GM18520 (cell line): ENCODE results near the gene DGCR6L.
"Not testable (repeated sequence)": the region's sequence is repeated elsewhere in the genome, so short reads cannot be mapped to it uniquely, and the experiment has no call there.

Source experiments
- ATAC-seq: cut with Tn5 transposase; IDR thresholded peaks from one replicate; pipeline ENCODE4 v1.9.1; 2021; ENCODE audit not compliant: unreplicated experiment

Gene DGCR6L

DNA sequence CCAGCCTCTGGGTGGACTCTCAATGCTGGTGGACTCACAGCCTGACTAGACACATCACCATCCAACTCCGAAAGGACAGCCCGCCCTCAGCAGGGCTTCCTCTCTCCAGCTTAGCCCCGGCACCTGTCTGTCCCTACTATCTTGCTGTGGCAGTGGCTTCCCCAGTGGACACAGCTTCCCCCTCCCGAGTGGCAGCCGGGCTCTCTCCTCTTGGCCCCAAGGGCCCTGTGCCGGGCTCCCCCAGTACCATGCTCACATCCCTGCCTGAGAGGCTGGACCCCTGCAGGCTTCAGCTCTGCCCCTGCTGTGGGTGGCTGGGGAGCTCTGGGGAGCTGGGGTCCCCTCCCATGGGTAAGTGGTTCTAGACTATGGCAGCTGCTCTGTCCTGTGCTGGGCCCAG lies 9.1 kb downstream of the DGCR6L start:
- ATAC-seq: not testable (repeated sequence)

DNA sequence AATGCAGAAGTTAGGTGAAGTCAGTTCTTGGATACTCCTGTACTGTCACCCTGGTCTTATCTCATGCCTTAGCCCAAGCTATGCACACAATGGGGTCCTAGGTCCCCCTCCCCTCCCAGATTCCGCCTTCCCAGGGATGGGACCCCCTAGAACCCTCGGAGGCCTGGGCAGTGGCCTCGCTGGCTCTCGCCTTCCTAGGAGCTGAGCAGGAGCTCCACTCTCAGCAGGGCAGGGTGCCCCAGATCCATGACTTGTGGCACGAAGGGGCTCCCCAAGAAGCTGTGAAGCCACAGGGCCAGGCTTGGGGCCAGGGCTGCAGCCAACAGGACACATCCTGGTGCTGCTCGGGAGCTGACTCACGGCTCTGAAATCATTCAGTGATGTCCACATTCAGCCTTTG lies 9.7 kb downstream of the DGCR6L start:
- not testable (repeated sequence) for ATAC-seq

DNA sequence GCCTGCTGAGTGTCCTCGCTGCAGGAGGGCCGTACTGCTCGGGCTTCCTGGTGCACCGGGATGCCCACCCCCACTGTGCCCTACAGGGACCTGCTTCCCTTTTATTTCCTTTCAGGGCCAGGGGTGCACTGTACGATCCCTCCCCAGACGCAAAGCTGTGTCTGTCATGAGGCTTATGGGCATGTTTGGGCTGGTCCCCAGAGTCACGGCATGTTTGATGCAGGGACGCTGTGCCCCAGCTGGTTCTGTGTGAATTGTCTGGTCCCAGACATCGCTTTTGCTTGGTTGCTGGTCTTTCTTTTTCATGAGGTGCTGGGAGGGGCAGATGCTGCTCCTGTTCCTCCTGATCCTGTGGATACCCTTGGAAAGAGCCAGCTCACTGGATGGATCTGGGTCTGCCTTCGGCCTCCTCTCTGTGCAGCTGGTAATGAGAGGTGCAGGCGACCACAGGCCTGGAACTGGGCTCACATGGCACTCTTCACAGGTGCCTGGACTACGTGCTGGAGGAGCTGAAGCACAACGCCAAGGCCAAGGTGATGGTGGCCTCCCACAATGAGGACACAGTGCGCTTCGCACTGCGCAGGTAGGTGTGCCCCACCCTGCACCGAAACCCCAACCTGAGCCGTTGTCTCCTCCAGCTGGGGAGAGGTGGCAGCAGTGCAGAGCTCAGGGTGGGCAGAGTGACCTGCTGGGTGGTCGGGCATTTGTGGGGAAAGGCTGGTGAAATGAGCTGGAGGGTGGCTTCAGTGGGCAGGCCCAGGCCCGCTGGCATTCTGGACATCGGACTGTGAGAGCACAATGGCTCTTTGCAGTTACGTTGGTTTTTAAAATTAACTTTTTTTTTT lies 10.8 kb downstream of the DGCR6L start:
- ATAC-seq: not testable (repeated sequence)

DNA sequence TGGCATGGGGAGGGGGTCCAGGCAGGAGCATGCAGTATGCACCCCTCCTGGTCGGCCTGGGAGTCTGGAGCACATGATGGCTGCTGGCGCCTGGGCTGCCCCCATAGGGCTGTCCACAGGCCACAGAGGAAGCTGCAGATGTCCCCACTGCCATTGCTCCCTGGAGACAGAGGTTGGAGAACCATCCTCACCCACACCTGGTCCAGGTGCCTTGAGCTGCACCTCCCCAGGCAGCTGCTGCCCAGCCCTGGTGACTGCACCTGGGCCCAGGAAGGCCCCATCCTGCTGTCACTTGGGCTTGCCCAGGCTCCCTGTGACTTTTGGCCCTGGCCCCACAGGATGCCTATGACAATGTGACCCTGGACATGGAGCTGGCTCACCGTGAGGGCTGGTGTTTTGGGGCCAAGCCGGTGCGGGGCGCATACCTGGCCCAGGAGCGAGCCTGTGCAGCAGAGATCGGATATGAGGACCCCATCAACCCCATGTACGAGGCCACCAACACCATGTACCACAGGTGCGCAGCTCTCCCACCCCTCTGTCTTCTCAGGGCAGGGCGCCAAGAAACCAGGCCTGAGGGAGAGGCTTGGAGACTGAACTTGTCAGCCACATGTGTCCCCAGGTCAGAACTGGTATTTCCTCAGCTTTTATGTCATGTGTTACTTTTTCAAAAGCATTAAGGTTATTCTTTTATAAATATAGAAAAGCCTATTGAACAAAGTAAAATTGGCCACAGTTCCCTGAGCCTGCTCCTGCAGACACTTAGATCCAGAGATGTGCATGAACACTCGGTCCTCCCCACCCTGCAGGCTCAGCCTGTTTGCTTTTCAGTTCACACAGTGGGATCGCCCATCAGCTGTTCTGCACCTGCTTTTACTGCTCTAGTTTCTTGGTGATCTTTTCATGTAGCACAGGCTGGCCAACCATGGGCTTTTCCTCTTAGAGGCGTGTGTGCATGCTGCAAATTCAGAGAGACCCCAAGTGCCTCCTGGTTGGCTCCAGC lies 12.1 kb downstream of the DGCR6L start:
- ATAC-seq: not testable (repeated sequence)

DNA sequence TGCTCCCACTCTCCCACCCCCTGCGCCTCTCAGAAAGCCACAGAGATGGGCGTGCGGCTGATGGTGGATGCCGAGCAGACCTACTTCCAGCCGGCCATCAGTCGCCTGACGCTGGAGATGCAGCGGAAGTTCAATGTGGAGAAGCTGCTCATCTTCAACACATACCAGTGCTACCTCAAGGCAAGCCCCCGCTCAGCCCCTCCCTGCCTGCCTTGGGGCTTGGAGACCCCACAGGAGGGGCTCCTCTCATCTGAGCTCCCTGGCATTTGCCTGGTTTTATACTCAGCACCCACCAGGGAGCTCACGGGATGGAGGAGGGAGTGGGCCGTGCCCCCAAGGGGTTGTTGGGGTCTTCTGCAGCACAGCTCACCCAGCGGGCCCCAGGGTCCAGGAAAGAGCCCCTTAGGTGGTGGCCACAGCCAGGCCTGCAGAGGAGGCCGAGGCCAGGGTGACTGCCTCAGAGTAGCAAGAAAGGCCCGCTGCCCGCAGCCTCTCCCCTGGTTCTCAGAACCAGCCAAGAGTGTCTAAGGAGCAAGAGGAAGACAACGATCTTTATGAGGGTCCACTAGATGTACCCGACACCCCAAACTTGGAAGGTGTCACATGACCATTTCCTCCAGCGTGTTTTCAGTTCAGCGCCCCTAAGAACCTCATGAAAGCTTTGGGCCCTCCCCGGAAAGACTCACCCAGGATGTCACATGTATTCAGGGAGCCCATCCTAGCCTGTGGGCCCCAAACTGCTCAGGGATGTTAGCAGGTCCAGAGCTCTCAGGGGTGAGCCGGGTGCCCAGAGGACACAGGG lies 13.0 kb downstream of the DGCR6L start:
- ATAC-seq: not testable (repeated sequence)

DNA sequence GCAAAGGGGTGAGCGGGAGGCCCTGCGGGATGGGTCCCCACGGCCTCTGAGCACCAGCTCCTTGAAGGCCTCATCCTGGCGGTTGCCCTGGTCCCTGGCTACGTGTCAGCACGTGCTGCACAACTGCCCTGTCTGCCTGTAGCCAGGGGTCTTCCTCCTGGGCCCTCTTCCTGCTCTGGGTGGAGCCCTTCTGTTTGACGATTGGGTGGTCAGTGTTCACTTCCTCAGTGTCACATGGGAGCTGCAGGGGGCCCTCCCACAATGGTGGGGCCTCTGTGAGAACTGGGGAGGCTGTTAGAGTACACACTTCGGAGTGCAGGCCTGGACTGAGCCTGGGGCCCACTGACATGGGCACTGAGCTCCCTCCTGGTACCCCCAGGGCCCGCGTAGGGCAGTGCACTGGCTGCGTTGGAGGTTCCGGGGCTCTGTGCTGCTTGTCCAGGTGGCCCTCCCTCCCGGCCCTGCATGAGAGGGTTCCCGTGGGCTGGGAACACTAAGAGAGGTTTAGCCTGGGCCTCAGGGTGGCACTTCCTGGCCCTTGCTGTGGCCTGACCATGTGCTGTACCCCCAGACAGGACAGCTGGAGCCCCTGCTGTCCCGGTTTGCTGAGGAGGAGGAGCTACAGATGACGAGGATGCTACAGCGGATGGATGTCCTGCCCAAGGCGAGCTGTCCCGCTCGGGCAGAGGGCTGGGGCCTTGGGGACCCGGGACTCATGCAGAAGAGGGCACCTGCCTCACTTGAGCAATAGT lies 13.8 kb downstream of the DGCR6L start:
- no peak for ATAC-seq

DNA sequence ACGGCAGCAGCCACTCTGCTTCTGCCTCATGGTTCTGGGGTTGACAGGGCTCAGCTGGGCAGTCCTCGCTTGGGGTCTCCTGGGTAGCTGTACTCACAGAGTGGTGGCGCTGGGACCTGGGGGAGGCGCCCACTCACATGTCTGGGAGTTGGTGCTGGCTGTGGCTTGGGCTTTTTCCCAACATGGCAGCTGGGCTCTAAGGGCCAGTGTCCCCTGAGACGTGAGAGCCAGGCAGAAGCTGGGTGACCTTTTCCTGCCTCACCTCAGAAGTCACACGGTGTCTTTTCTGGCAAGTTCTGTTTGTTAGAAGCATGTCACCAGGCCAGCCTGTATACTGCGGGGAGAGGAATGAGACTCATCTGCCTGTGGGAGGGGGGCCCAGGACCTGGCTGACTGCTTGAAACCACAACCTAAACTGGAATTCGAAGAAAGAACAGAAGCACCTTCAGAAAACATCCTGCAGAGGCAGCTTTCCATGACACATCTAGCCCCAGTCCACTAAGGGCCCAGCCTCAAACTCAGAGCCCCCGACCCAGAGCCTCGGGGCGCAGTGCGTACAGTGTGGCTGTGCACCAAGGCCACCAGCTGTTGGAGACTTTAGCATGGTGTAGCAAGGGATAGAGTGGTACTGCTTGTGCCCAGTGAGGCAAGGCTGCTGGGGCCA lies 14.5 kb downstream of the DGCR6L start:
- not testable (repeated sequence) for ATAC-seq

DNA sequence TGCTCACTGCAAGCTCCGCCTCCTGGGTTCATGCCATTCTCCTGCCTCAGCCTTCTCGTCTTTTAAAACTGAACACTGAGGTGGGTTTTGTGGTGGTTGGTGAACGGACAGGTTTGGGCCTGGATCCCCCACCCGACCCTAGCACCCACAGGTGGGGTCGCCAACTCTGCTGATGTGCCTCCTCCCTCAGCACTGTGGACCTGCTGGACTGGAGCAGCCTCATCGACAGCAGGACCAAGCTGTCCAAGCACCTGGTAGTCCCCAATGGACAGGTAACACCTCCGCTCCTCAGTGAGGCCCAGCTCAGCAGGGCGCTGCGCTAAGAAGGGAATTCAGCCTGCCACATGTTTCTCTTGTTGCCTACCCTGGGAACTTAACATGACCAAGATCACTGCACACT lies 15.2 kb downstream of the DGCR6L start:
- ATAC-seq: no peak

DNA sequence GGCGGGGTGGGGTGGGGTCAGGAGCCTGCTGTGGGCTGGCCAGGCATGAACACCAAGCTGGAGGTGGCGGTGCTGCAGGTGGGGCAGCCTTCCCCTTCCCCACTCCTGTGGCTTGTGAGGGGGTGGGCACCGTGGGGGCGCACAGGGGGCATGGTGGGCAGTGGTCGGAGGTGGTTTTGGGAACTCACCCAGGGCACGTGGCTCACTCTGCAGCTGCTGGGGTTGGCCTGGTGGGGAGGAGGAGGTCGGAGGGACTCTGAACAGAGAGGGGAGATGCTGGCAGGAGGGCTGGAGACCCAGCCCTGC lies 16.7 kb downstream of the DGCR6L start:
- ATAC-seq: not testable (repeated sequence)

DNA sequence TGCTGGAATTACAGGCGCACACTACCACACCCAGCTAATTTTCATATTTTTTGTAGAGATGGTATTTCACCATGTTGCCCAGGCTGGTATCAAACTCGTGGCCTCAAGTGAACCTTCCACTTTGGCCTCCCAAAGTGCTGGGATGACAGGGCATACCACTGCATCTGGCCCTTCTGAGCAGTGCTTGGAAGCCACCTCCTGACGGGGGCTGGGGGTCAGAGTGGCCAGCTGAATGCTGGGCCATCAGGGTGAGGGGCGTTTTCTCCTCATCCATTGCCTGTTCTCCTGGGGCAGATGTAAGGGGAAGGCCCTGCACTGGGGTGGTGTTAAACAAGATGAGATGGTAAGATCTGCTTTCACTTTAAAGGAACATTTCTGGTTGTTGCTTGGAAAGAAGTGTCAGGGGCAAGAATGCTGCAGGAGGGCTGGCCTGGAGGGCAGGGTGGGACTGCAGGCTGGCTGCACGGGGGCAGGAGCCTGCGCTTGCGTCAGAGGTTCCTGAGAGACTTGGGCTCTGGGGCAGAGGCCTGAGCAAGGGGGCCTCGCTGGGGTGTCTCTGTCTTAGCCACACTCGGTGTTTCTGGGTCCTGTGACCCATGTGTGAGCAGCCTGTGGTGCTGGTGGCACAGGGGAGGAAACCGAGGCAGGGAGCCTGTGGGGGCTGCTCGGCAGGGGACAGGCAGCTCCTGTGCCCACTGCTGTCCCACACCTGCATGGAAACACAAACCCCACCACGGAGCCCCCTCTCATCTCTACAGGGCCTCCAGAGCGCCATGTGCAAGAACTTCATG lies 17.2 kb downstream of the DGCR6L start:
- no peak for ATAC-seq

DNA sequence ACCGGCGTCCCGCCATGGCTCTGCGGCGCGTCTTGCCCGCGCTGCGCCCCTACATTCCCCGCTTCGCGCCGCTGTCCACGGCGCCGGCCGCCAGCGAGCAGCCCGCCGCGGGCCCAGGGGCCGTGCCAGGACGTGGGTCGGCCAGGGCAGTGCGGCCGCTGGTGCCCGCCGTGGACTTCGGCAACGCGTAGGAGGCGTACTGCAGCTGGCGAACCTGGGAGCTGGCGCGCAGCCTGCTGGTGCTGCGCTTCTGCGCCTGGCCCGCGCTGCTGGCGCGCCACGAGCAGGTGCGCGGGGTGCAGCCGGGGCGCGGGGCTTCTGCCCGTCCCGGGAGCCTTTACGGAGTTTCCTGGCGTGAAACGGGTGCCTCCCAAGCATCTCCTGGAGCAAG lies 20.1 kb downstream of the DGCR6L start:
- no peak for ATAC-seq

DNA sequence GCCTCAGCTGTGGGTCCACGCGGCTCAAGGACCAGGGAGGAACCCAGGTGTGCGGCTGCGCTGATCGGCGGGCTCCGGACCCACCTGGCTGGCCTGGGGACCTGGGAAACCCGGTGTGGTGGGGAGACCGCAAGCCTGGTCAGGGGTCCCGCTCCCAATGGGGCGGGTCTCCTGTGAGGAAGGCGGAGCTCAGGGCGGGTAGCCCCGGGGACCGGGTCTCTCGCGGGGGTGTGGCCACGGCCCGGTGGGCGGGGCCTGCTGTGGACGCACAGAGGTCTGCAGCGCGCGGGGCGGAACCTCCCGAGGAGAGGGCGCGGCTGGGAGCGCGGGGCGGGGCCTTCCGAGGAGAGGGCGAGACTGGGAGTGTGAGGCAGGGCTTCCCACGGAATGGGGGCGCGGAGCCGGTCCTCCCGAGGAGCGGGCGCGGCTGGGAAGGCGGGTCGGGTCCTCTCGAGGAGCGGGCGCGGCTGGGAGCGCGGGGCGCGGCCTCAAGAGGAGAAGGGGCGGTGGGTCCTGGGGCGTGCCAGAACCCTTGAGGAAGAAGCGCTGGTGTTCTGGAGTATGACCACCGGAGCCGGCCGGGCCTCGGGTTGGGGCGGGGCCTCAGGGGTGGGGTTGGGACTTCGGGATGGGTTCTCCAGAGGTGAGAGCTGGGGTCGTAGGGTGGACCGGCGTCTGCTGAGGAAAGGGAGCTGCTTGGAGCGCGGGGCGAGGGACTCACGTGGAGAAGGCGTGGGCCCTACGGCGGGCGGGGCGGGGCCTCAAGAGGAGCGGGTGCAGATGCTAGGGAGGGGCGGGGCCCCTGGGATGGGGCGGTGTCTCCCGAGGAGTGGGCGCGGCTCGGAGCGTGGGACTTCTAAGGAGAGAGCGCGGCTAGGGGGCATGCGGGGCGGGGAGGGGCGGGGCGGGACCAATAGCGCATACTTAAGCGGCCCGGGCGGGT lies 20.8 kb downstream of the DGCR6L start:
- no peak for ATAC-seq

DNA sequence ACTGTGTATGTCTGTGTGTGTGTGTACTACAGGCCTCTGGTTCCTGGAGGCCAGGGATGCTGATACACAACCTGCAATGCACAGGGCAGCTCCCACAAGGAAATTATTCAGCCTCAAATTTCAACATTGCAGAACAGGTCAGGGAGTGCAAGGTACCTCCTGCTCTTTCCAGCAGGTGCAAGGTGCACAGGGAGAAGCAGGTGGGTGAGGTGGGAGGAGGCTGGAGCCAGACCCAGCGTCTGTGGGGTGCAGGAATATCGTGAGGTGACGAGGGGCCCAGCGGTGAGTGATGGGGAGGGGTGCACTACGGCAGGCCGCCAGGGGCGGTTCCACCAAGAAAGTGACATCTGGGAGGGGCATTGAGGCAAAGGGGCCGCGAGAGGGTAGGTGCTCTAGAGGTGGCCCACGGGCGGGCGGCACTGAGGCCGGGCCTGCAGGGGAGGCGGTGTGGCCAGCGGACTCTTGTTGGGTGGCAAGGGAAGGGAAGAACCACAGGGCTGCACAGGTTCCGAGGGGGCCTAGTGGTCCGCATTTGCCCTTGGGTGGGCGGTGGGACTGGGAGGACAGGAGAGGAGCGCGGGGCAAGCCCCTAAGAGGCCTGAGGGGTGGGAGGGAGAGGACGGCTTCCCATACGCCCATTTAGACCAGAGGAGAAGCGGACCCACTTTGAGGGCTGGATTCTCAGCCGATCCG lies 21.6 kb downstream of the DGCR6L start:
- no peak for ATAC-seq

DNA sequence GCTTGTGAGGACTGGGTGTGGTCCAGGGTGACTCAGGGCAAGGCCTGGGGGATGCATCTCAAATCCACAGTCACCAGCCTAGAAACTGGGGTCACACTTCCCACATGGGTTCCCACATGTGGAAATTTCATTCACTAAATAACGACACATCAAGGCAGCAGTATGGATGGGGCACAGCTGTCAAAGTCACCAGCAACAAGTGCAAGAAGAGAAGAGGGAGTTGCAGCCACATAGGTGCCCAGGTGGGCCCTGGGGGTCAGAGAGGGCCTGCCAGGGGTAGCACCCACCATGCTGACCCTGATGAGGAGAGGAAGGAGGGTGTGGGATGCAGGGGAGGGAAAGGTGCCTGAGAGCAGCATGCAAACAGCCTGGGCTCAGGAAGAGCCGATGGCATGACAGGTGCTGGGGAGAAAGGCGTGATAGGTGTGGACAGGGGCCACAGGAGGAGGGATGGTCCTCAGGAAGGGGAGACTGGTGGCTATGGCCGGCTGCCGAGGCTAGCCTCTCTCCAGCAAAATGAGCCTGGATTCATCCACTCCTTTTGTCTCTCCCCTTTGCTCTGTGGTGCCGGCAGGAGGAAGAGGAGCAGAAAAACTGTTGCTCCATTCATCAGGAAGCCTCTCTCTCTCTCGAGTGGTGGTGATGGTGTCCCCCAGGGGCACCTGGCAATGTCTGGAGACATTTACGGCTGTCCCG lies 22.3 kb downstream of the DGCR6L start:
- no peak for ATAC-seq

DNA sequence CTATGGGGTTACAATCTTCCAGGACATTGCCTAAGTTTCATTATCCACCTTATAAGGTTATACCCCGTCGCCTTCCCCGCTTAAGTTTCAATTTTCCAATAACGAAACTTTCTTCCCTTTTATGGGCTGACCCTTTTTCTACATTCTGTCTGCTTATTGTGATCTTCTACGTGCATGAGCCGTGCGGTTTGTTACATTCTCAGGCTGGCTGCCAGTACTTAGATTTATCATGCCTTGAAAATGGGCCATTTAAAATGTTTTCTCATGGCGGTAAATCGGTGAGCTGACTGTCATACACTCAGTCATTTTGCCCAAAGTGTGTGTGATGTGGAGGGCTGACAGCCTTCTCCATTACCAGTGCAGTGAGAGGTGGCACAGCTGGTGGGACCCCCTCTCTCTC lies 23.3 kb downstream of the DGCR6L start:
- no peak for ATAC-seq

DNA sequence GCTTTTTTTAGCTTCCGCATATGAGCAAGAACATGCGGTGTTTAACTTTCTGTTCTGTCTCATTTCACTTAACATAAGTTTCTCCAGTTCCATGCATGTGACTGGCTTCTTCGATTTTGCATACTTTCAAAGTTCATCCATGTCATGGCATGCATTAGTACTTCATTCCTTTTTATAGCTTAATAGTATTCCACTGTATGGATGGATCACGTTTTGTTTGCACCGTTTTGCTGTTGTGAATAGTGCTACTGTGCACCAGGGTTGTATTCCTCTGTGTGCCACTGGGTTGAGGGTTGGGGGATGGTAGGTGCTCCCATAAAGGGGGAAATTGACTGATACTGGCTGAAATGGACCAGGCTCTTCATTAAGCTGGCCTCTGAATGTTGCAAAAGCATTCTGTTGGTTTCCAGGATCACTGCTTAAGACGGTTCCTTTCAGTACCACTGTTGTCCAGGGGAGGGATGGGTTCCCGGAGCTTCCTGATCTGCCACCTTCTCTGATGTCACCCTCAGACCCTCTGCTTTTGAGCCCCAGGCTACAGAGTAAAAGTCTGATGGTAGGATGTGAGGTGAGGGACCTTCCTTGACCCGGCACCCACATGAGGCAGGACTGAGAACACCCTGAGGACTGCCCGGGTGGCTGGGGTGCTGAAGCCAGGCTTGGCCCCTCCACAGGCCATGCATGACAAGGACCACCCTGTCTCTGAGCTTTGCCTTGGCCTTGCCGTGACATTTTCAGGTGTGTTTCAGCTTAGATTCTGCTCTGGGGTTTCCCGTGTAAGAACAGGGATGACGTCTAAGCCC lies 24.4 kb downstream of the DGCR6L start:
- no peak for ATAC-seq
